ENCODE data around the gene GNG8. TPM values are rescaled to one million over a fixed set of nuclear protein-coding genes. Genes with fewer than 3 reads are reported as not detected.

Gene GNG8
- total and polyA plus RNA-seq, 9 of the 15 experiments (the other 6 are each of a cell fraction or from before 2014, with no cell fraction given), result 1.3 TPM; not detected in 8

DNA sequence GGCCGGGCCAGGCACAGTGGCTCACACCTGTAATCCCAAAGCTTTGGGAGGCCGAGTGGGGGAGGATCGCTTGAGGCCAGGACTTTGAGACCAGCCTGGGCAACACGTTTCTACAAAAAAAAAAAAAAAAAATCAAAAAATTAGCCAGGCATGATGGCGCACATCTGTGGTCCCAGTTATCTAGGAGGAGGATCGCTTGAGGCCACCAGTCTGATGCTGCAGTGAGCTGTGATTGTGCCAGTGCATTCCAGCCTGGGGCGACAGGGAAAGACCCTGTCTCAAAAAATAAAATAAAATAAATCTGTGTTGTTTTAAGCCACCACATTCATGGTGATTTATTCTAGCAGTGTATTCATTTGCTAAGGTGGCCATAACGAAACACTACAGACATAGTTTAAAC lies 29.1 kb upstream of the GNG8 start (continued):
- TF ChIP-seq TAL1 (IDR thresholded peaks at IDR 0.05), result no peak
- no peak for TF ChIP-seq PTTG1 (tag; IDR thresholded peaks at IDR 0.05; ENCODE audit: low read depth)
- TF ChIP-seq, protein P1, sequence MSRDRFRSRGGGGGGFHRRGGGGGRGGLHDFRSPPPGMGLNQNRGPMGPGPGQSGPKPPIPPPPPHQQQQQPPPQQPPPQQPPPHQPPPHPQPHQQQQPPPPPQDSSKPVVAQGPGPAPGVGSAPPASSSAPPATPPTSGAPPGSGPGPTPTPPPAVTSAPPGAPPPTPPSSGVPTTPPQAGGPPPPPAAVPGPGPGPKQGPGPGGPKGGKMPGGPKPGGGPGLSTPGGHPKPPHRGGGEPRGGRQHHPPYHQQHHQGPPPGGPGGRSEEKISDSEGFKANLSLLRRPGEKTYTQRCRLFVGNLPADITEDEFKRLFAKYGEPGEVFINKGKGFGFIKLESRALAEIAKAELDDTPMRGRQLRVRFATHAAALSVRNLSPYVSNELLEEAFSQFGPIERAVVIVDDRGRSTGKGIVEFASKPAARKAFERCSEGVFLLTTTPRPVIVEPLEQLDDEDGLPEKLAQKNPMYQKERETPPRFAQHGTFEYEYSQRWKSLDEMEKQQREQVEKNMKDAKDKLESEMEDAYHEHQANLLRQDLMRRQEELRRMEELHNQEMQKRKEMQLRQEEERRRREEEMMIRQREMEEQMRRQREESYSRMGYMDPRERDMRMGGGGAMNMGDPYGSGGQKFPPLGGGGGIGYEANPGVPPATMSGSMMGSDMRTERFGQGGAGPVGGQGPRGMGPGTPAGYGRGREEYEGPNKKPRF (IDR thresholded peaks at IDR 0.05; ENCODE audit: low read depth, low read length), result no peak
- no peak for TF ChIP-seq RBBP5 (IDR thresholded peaks at IDR 0.05; ENCODE audit: borderline replicate concordance, insufficient read depth, low read length, poor library complexity, severe bottlenecking)
- no peak for TF ChIP-seq MTA2 (IDR thresholded peaks at IDR 0.05; ENCODE audit: low read depth)
- no peak for TF ChIP-seq HNRNPK (IDR thresholded peaks at IDR 0.05; ENCODE audit: low read depth, low read length, poor library complexity, severe bottlenecking)
- no peak for TF ChIP-seq TAF7 (tag; IDR thresholded peaks at IDR 0.05)
- no peak for TF ChIP-seq TAF1 (IDR thresholded peaks at IDR 0.05; ENCODE audit: control insufficient read depth, extremely low read depth, insufficient read depth, low read length, severe bottlenecking)
- TF ChIP-seq, protein P2, sequence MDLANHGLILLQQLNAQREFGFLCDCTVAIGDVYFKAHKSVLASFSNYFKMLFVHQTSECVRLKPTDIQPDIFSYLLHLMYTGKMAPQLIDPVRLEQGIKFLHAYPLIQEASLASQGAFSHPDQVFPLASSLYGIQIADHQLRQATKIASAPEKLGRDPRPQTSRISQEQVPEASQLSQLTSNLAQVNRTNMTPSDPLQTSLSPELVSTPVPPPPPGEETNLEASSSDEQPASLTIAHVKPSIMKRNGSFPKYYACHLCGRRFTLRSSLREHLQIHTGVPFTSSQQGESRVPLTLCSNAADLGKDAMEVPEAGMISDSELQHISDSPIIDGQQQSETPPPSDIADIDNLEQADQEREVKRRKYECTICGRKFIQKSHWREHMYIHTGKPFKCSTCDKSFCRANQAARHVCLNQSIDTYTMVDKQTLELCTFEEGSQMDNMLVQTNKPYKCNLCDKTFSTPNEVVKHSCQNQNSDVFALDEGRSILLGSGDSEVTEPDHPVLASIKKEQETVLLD (IDR thresholded peaks at IDR 0.05), result no peak

Data from K562 (cell line).